ENCODE measurements around the gene CLK2. TPM values are rescaled to one million over a fixed set of nuclear protein-coding genes. Genes with fewer than 3 reads are reported as not detected.

CLK2 gene
- total and polyA plus RNA-seq, 2 of the 13 experiments (the other 11 are each of a cell fraction or from before 2014, with no cell fraction given) = 20.1 to 73.5 TPM

- TF ChIP-seq ZNF318 (CRISPR knock-in tag; IDR thresholded peaks at IDR 0.05) (no peak), ZMAT3 (CRISPR knock-in tag; conservative IDR thresholded peaks at IDR 0.05) (0 out of 2 replicates have a peak, but pooled peaks have one; percentile 31), TEAD2 (CRISPR knock-in tag; IDR thresholded peaks at IDR 0.05) (no peak), PTBP1 (IDR thresholded peaks at IDR 0.05; ENCODE audit: low read depth, low read length, poor library complexity, severe bottlenecking) (no peak), TCF7 (IDR thresholded peaks at IDR 0.05; ENCODE audit: low read depth) (no peak), MXI1 (IDR thresholded peaks at IDR 0.05; ENCODE audit: borderline replicate concordance, low read depth, low read length) (peak; percentile 38; the same call in 1 of the 3 replicates), GMEB1 (CRISPR knock-in tag; IDR thresholded peaks at IDR 0.05; ENCODE audit: borderline replicate concordance) (no peak), ATF2 (CRISPR knock-in tag; IDR thresholded peaks at IDR 0.05) (no peak), ZNF616 (CRISPR knock-in tag; IDR thresholded peaks at IDR 0.05; ENCODE audit: low read depth) (no peak), MTA3 (CRISPR knock-in tag; IDR thresholded peaks at IDR 0.05) (no peak), ZNF710 (CRISPR knock-in tag; IDR thresholded peaks at IDR 0.05; ENCODE audit: borderline replicate concordance) (0 out of 2 replicates have a peak, but pooled peaks have one; percentile 33), ATF3 (CRISPR knock-in tag; IDR thresholded peaks at IDR 0.05) (no peak), ZSCAN20 (CRISPR knock-in tag; IDR thresholded peaks at IDR 0.05; ENCODE audit: borderline replicate concordance) (no peak)
These were observed 4.8 kb upstream of the CLK2 start (continued) for GRCh38 chr1:155277902-155278688.

All from HepG2 (cell line).